ENCODE measurements around the gene SUGCT.

Gene SUGCT

DNA sequence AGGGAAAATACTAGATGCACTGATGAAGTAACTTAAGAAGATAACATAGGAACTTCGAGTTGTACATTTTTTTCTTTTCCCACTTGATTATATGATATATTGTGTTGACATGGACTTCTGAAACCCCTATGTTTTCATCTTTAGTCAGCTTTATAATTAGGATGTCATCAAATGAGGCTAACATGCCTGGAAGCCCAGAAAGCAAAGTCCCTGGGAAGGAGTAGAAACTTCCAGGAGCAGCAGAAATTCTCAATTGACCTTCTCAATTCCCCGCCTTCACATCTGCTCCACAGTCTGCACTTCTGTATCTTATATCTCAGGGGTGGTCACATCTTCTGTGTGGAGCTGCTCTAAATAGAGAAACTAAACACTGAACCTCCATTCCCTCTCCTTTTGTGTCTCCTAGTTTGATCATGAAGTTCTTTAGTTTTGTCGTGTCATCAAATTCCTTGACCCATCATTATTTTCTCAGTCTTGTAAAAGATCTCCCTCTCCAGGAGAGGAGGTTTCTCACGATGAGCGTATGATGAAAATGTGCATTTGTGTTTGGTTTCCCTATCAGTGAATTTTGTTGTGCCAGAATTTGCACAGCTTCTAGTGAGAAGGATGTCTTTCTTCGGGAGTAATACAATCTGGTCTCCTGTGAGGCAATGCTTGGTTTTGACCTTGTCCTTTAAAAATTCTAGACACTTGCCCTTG lies 303.3 kb downstream of the SUGCT start:
- peaks cover 6% of the 10 kb centered on the region for H3K36me3 Mint-ChIP-seq (ENCODE audit: low read depth)
- H3K27ac Mint-ChIP-seq: peak overlapping the region; percentile 27
- no peaks in the 10 kb centered on the region for H3K4me1 Mint-ChIP-seq
- H3K4me3 Mint-ChIP-seq: no peak overlapping the region
- TF ChIP-seq, protein P1, sequence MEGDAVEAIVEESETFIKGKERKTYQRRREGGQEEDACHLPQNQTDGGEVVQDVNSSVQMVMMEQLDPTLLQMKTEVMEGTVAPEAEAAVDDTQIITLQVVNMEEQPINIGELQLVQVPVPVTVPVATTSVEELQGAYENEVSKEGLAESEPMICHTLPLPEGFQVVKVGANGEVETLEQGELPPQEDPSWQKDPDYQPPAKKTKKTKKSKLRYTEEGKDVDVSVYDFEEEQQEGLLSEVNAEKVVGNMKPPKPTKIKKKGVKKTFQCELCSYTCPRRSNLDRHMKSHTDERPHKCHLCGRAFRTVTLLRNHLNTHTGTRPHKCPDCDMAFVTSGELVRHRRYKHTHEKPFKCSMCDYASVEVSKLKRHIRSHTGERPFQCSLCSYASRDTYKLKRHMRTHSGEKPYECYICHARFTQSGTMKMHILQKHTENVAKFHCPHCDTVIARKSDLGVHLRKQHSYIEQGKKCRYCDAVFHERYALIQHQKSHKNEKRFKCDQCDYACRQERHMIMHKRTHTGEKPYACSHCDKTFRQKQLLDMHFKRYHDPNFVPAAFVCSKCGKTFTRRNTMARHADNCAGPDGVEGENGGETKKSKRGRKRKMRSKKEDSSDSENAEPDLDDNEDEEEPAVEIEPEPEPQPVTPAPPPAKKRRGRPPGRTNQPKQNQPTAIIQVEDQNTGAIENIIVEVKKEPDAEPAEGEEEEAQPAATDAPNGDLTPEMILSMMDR (IDR thresholded peaks at IDR 0.05): no peak
- H3K9me3 Mint-ChIP-seq: peaks cover 28% of the 10 kb centered on the region
- H3K27me3 Mint-ChIP-seq (ENCODE audit: low read depth, poor library complexity): peaks cover 10% of the 10 kb centered on the region
- DNase-seq: no peak

DNA sequence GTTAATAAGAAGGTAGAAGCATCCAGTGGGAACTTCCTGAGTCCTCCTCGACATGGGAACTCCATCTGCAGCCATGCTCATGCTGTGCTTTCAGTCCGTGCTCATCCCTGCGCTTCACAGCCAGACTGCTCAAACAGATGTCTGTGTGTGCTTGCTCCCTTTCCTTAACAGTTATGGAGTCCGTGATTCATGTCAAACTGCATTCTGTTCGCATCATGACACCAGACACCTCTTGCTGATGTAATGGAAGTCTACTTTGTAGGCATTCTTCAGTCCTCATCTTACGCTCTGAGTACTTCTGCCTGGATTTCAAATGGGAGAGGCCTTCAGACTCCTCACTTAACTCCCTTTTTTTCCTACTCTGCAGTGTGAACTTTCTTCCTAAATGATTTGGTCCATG lies 304.9 kb downstream of the SUGCT start:
- TF ChIP-seq, protein P1 (IDR thresholded peaks at IDR 0.05): no peak
- Mint-ChIP-seq H3K27ac (no peak overlapping the region), H3K9me3 (peaks cover 33% of the 10 kb centered on the region), H3K27me3 (ENCODE audit: low read depth, poor library complexity) (peaks cover 8% of the 10 kb centered on the region), H3K36me3 (ENCODE audit: low read depth) (peaks cover 6% of the 10 kb centered on the region), H3K4me1 (no peaks in the 10 kb centered on the region), H3K4me3 (no peak overlapping the region)
- DNase-seq: no peak

DNA sequence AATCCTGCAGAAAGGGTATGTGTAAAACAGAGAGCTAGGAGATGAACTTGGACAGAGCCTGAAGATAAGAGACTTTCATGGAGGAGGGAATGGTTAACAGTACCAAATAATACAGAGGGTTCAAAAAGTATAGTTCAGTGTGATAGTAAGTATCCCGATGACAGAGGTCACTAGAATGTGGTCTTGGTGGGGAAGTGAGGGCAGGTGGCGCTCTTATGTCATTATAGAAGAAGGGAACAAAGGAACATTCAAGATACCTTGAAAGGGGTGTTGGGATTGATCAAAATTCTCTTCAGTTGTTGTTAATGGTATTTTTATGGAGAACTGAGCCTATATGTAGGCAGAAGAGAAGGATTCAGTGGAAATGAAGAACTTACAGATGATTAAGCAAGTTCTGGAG lies 312.5 kb downstream of the SUGCT start:
- Mint-ChIP-seq H3K4me1 (no peaks in the 10 kb centered on the region), H3K27ac (no peak overlapping the region), H3K9me3 (peaks cover 16% of the 10 kb centered on the region), H3K27me3 (ENCODE audit: low read depth, poor library complexity) (no peaks in the 10 kb centered on the region), H3K36me3 (ENCODE audit: low read depth) (no peaks in the 10 kb centered on the region), H3K4me3 (no peak overlapping the region)
- DNase-seq: no peak
- TF ChIP-seq, protein P1 (IDR thresholded peaks at IDR 0.05): no peak

DNA sequence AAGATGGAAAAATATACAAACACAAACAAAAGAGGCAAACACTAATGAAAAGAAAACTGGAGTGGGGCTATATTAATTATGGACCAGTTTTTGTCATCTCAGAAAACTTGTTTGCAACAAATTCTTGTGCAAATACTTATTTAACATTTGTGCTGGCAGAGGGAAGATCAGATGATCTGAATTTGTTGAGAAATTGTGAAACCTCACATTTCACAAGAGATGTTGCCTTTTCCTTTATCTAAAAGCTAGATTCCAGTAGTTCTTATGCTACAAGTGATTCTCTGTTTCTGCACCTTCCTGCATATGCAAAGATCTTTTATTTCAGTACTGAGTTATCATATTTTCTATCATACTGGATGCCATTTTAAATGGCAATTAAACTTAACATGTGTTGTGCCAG lies 320.7 kb downstream of the SUGCT start:
- Mint-ChIP-seq H3K9me3 (no peaks in the 10 kb centered on the region), H3K4me3 (no peak overlapping the region), H3K27ac (no peak overlapping the region), H3K4me1 (no peaks in the 10 kb centered on the region), H3K27me3 (ENCODE audit: low read depth, poor library complexity) (no peaks in the 10 kb centered on the region), H3K36me3 (ENCODE audit: low read depth) (no peaks in the 10 kb centered on the region)
- TF ChIP-seq, protein P1 (IDR thresholded peaks at IDR 0.05): no peak
- DNase-seq: no peak

DNA sequence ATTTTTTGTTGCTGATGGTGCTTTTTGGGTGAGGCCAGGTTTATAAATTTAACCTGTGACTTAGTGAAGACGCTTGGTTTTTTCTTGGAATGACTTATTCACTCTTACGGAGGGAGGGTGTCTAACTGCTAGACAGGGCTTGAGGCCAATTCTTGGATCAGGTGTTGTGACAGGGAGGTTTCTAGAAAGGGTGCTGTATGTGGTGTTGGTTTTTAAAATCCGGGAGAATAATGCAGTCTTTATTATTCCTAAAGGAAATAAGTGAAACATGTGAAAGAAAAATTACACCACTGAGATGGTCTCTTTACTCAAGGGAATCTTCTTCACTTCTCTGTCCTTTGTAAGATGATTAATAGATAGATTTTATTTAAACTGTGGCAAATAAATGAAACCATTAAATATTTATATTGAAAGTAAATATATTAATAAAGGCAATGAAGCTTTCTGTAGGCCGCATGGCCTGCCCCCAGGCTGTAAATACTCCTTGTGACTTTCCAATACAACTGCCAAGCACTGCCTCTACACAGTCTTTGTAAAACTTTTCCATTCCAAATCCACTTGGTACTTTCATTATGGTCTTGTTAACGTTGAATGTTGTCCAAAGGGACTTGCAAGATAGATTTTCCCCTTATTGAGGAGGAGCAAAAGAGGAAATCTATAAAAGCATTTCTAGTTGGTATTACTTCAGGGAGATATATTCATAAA lies 323.1 kb downstream of the SUGCT start:
- DNase-seq: no peak
- Mint-ChIP-seq H3K4me1 (no peaks in the 10 kb centered on the region), H3K36me3 (ENCODE audit: low read depth) (no peaks in the 10 kb centered on the region), H3K27ac (no peak overlapping the region), H3K27me3 (ENCODE audit: low read depth, poor library complexity) (no peaks in the 10 kb centered on the region), H3K9me3 (no peaks in the 10 kb centered on the region), H3K4me3 (no peak overlapping the region)
- TF ChIP-seq, protein P1 (IDR thresholded peaks at IDR 0.05): no peak

DNA sequence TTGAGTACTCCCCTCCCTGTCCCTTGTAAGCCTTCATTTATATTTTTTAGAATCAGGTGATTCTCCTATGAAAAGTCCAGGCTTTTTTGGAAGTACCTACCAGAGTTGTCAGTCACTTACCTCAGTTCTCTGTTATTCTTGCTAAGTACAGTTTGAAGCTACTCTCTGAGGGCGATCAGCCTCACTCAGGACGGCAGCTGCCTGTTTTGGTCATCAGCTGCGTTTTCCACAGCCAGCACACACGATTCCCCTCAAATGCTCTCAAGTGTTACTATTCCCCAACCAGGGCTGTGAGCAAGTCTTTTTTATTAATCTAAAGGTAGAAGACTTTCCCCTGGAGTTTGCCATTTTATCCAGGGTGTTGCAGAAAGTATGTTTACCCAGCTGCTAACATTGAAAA lies 328.6 kb downstream of the SUGCT start:
- peak overlapping the region; percentile 3 for H3K27ac Mint-ChIP-seq
- TF ChIP-seq, protein P1 (IDR thresholded peaks at IDR 0.05): no peak
- no peak for DNase-seq
- H3K9me3 Mint-ChIP-seq: no peaks in the 10 kb centered on the region
- no peaks in the 10 kb centered on the region for H3K36me3 Mint-ChIP-seq (ENCODE audit: low read depth)
- H3K4me1 Mint-ChIP-seq: no peaks in the 10 kb centered on the region
- no peak overlapping the region for H3K4me3 Mint-ChIP-seq
- H3K27me3 Mint-ChIP-seq (ENCODE audit: low read depth, poor library complexity): no peaks in the 10 kb centered on the region
